Measurements from ENCODE around the gene LTBR.
A peak's percentile ranks its signal among the peaks of the same experiment; 100 is the strongest.
"Not testable (repeated sequence)": the region's sequence is repeated elsewhere in the genome, so short reads cannot be mapped to it uniquely, and the experiment has no call there.

LTBR gene

GRCh38 chr12:6426882-6427671, 43.1 kb downstream of the LTBR start:
- no peak for DNase-seq

- not testable (repeated sequence) for DNase-seq
These were observed 43.8 kb downstream of the LTBR start for GRCh38 chr12:6427796-6428195.

GRCh38 chr12:6428326-6428725, 44.4 kb downstream of the LTBR start:
- DNase-seq, result no peak

- DNase-seq, result peak; percentile 21
These were observed 46.4 kb downstream of the LTBR start for GRCh38 chr12:6430124-6430989.

- DNase-seq, result no peak
These were observed 49.0 kb downstream of the LTBR start for GRCh38 chr12:6432991-6433390.

GRCh38 chr12:6434205-6435140, 50.5 kb downstream of the LTBR start:
- no peak for DNase-seq

- DNase-seq, result no peak
These were observed 52.2 kb downstream of the LTBR start for GRCh38 chr12:6435961-6436715.

GRCh38 chr12:6437586-6437985, 53.6 kb downstream of the LTBR start:
- DNase-seq, result no peak

GRCh38 chr12:6438345-6438744, 54.4 kb downstream of the LTBR start:
- no peak for DNase-seq

GRCh38 chr12:6440391-6440790, 56.4 kb downstream of the LTBR start:
- DNase-seq, result no peak

Data from NCI-H510A treated with DMSO at 0.1 percent for 48 hours (cell line).